Measurements from ENCODE around the gene TMEM54.

- TF ChIP-seq CTCF (IDR thresholded peaks at IDR 0.05) (no peak), POLR2A (IDR thresholded peaks at IDR 0.05) (no peak)
Observed at GRCh38 chr1:32906654-32907053, 5.5 kb upstream of the TMEM54 start.
